Prostate gland (tissue), 2 donors: ENCODE data around the gene SSUH2. TPM values are rescaled to one million over a fixed set of nuclear protein-coding genes. Genes with fewer than 3 reads are reported as not detected.

Source experiments
- DNase-seq: peaks from one replicate; pipeline ENCODE4 v3.0.0-alpha.2; 2019; ENCODE audit warnings: low spot score
- H3K27ac ChIP-seq, 2 donors: fragments of 200-600 bp; sonication (generic); 2 replicates each; pipeline ENCODE4 v1.5.1; 2017 to 2019
- H3K27me3 ChIP-seq: fragments of 200-600 bp; sonication (generic); replicated peaks from 2 replicates; pipeline ENCODE4 v1.5.1; 2019; ENCODE audit not compliant: insufficient read depth
- H3K36me3 ChIP-seq, 2 donors: fragments of 200-600 bp; sonication (generic); 1 replicate in 1 of 2; 2 replicates in 1 of 2; pipeline versions ENCODE4 v1.5.1 to v1.8.1; 2017 to 2019
- H3K4me1 ChIP-seq: fragments of 200-600 bp; sonication (generic); replicated peaks from 2 replicates; pipeline ENCODE4 v1.5.1; 2019
- H3K4me3 ChIP-seq, 2 donors: fragments of 200-600 bp; sonication (generic); 2 replicates each; pipeline ENCODE4 v1.5.1; 2017 to 2019
- H3K9me3 ChIP-seq: fragments of 200-600 bp; sonication (generic); 2 replicates; pipeline ENCODE4 v1.5.1; 2017
- CTCF ChIP-seq, 4 experiments: fragments of 200-600 bp in 2 of 4; fragments of 450-650 bp in 2 of 4; sonication (generic) in 2 of 4; IDR thresholded peaks; 1 replicate in 3 of 4; 2 replicates in 1 of 4; pipeline ENCODE4 v1.5.1; 2016 to 2019; ENCODE audit warnings: antibody characterized with exemption in 4 of 4, mild to moderate bottlenecking in 2 of 4, moderate library complexity in 2 of 4
- POLR2A ChIP-seq: fragments of 450-650 bp; IDR thresholded peaks from one replicate; pipeline ENCODE4 v1.6.1; 2016; ENCODE audit warnings: antibody characterized with exemption, mild to moderate bottlenecking
- POLR2AphosphoS5 ChIP-seq: sonication (generic); formaldehyde crosslinking; IDR thresholded peaks from one replicate; pipeline ENCODE4 v1.6.1; 2017; ENCODE audit warnings: antibody characterized with exemption
- WGBS: methylation state at CpG from one replicate; pipeline ENCODE4 v1.1.5; 2018; 5-methylcytosine and 5-hydroxymethylcytosine counted together
- intact Hi-C: fragments of 100-400 bp; cut with DNase I; formaldehyde crosslinking; loops from one replicate; pipeline ENCODE4 v1.14.2; 2022
- total RNA-seq, 2 donors: library from RNA; depleted of rRNA; stranded (reverse); fragments of >200 nt; gene quantifications; one replicate each; pipeline ENCODE4 v1.1.0, GENCODE V29; 2016

The SSUH2 gene
- total RNA-seq, 2 donors from 2014 or later: 0.27 to 2.6 TPM

GRCh38 chr3:8629151-8630021, 15.2 kb downstream of the SSUH2 start:
- no peak for DNase-seq
- Histone ChIP-seq H3K27me3 (no peaks in the 10 kb centered on the region), H3K9me3 (no peaks in the 10 kb centered on the region), H3K4me1 (no peaks in the 10 kb centered on the region), H3K4me3 (no peak overlapping the region), H3K36me3 (no peaks in the 10 kb centered on the region), H3K27ac (no peak overlapping the region)
- TF ChIP-seq POLR2AphosphoS5 (no peak), POLR2A (no peak)
- WGBS: 67% methylated on average over 16 of the region's 16 CpGs
- intact Hi-C loops: no loop called here

GRCh38 chr3:8627949-8628348, 16.6 kb downstream of the SSUH2 start:
- TF ChIP-seq POLR2AphosphoS5 (no peak), CTCF (IDR thresholded peaks at IDR 0.05) (no peak), POLR2A (no peak)
- H3K27ac ChIP-seq: no peak overlapping the region
- WGBS: 97% methylated on average over 5 of the region's 5 CpGs
- no peak for DNase-seq
- no peaks in the 10 kb centered on the region for H3K36me3 ChIP-seq
- H3K27me3 ChIP-seq: no peaks in the 10 kb centered on the region
- H3K4me3 ChIP-seq: no peak overlapping the region
- no peaks in the 10 kb centered on the region for H3K9me3 ChIP-seq
- intact Hi-C loops: no loop called here
- H3K4me1 ChIP-seq: no peaks in the 10 kb centered on the region

DNA sequence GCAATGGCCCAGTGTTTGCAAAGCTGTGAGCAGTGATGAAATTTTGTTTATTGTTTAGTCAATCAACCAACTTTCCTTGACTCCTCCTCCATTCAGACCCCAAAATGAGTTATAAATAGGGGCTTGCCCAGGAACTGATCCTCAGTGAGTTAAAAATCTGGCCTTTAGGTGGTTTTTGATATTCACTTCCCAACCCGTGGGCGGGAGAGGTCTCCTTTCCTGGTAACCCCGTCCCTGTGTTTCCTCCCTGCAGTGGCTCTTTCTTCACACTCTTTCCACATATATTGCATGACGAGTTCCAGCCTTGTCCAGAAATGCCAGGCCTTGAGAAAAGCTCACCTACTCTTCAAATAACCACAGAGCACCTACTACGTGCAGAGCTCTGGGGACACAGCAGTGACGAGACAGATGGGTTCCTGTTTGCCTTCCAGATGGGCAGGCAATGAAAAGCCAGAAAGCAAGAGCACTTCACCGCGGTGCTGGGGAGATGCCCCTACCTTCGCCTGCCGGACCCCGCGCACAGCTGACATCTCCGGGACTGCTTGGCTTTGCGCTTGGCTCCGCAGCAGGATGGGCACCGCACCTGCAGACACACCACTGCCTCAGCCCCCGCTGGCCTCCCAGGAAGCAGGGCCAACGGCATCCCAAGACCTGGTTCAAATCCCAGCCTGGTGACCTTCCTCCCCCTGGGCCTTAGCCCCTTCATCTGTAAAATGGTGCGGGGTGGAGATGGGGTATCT, 17.2 kb downstream of the SSUH2 start:
- no peaks in the 10 kb centered on the region for H3K27me3 ChIP-seq
- no peak overlapping the region for H3K27ac ChIP-seq
- DNase-seq: no peak
- no peaks in the 10 kb centered on the region for H3K4me1 ChIP-seq
- no peaks in the 10 kb centered on the region for H3K36me3 ChIP-seq
- intact Hi-C loops: no loop called here
- no peak overlapping the region for H3K4me3 ChIP-seq
- WGBS: 88% methylated on average over 19 of the region's 19 CpGs
- TF ChIP-seq POLR2A (no peak), CTCF (IDR thresholded peaks at IDR 0.05) (no peak), POLR2AphosphoS5 (no peak)
- no peaks in the 10 kb centered on the region for H3K9me3 ChIP-seq

GRCh38 chr3:8625991-8626390, 18.6 kb downstream of the SSUH2 start:
- no peak for TF ChIP-seq POLR2A
- TF ChIP-seq POLR2AphosphoS5: no peak
- no peak for TF ChIP-seq CTCF (IDR thresholded peaks at IDR 0.05)
- WGBS: 97% methylated on average over 3 of the region's 3 CpGs
- no peak overlapping the region for H3K27ac ChIP-seq
- intact Hi-C loops: no loop called here
- no peak overlapping the region for H3K4me3 ChIP-seq
- no peak for DNase-seq
- no peaks in the 10 kb centered on the region for H3K4me1 ChIP-seq
- H3K9me3 ChIP-seq: no peaks in the 10 kb centered on the region
- H3K27me3 ChIP-seq: no peaks in the 10 kb centered on the region
- no peaks in the 10 kb centered on the region for H3K36me3 ChIP-seq

GRCh38 chr3:8624612-8625011, 20.0 kb downstream of the SSUH2 start:
- Histone ChIP-seq H3K27ac (no peak overlapping the region), H3K4me1 (no peaks in the 10 kb centered on the region), H3K27me3 (no peaks in the 10 kb centered on the region), H3K4me3 (no peak overlapping the region), H3K36me3 (no peaks in the 10 kb centered on the region), H3K9me3 (no peaks in the 10 kb centered on the region)
- WGBS: 98% methylated on average over 7 of the region's 7 CpGs
- TF ChIP-seq POLR2A (no peak), CTCF (IDR thresholded peaks at IDR 0.05) (no peak), POLR2AphosphoS5 (no peak)
- intact Hi-C loops: no loop called here
- DNase-seq: no peak
